ENCODE results near the gene EFHC1. TPM values are rescaled to one million over a fixed set of nuclear protein-coding genes. Genes with fewer than 3 reads are reported as not detected.
A peak's percentile ranks its signal among the peaks of the same experiment; 100 is the strongest.

Gene EFHC1
- total and polyA plus RNA-seq, 2 experiments from 2014 or later = 24.3 to 28.0 TPM

DNA sequence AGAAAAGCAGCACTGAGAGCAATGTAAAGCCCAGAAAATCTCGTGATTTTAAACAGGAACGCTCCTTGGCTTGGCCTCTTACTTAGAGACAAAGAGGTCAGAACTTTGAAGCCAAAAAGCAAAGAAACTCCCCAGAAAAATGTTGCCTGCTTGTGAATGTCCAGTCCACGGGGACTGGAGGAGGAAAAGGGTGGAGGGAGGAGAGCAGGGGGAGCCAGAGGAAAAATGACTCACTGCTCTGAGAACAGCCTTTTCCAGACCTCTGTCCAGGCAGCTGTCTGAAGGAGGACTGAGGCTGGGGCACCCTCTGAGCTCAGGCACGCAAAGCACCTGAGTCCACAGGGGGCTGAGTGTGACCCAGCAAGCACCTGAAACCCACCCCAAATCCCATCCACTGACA lies 92.1 kb downstream of the EFHC1 start (continued):
- no peak for TF ChIP-seq REST (IDR thresholded peaks at IDR 0.05; ENCODE audit: unreplicated experiment)
- TF ChIP-seq NANOG (IDR thresholded peaks at IDR 0.05; ENCODE audit: borderline replicate concordance) = no peak
- no peak for TF ChIP-seq CTCF (conservative IDR thresholded peaks at IDR 0.05; ENCODE audit: low read depth in 2 of 2)
- TF ChIP-seq ZNF114 (CRISPR knock-in tag; IDR thresholded peaks at IDR 0.05) = no peak
- TF ChIP-seq CREB1 (CRISPR knock-in tag; IDR thresholded peaks at IDR 0.05; ENCODE audit: low read depth) = no peak

- no peak for TF ChIP-seq JUNB (IDR thresholded peaks at IDR 0.05; ENCODE audit: unreplicated experiment)
- TF ChIP-seq ZNF114 (CRISPR knock-in tag; IDR thresholded peaks at IDR 0.05) = no peak
- no peak for TF ChIP-seq ZNF331 (CRISPR knock-in tag; IDR thresholded peaks at IDR 0.05; ENCODE audit: low read depth)
- TF ChIP-seq, protein P1, sequence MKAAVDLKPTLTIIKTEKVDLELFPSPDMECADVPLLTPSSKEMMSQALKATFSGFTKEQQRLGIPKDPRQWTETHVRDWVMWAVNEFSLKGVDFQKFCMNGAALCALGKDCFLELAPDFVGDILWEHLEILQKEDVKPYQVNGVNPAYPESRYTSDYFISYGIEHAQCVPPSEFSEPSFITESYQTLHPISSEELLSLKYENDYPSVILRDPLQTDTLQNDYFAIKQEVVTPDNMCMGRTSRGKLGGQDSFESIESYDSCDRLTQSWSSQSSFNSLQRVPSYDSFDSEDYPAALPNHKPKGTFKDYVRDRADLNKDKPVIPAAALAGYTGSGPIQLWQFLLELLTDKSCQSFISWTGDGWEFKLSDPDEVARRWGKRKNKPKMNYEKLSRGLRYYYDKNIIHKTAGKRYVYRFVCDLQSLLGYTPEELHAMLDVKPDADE (IDR thresholded peaks at IDR 0.05) = no peak
- TF ChIP-seq, protein P2, sequence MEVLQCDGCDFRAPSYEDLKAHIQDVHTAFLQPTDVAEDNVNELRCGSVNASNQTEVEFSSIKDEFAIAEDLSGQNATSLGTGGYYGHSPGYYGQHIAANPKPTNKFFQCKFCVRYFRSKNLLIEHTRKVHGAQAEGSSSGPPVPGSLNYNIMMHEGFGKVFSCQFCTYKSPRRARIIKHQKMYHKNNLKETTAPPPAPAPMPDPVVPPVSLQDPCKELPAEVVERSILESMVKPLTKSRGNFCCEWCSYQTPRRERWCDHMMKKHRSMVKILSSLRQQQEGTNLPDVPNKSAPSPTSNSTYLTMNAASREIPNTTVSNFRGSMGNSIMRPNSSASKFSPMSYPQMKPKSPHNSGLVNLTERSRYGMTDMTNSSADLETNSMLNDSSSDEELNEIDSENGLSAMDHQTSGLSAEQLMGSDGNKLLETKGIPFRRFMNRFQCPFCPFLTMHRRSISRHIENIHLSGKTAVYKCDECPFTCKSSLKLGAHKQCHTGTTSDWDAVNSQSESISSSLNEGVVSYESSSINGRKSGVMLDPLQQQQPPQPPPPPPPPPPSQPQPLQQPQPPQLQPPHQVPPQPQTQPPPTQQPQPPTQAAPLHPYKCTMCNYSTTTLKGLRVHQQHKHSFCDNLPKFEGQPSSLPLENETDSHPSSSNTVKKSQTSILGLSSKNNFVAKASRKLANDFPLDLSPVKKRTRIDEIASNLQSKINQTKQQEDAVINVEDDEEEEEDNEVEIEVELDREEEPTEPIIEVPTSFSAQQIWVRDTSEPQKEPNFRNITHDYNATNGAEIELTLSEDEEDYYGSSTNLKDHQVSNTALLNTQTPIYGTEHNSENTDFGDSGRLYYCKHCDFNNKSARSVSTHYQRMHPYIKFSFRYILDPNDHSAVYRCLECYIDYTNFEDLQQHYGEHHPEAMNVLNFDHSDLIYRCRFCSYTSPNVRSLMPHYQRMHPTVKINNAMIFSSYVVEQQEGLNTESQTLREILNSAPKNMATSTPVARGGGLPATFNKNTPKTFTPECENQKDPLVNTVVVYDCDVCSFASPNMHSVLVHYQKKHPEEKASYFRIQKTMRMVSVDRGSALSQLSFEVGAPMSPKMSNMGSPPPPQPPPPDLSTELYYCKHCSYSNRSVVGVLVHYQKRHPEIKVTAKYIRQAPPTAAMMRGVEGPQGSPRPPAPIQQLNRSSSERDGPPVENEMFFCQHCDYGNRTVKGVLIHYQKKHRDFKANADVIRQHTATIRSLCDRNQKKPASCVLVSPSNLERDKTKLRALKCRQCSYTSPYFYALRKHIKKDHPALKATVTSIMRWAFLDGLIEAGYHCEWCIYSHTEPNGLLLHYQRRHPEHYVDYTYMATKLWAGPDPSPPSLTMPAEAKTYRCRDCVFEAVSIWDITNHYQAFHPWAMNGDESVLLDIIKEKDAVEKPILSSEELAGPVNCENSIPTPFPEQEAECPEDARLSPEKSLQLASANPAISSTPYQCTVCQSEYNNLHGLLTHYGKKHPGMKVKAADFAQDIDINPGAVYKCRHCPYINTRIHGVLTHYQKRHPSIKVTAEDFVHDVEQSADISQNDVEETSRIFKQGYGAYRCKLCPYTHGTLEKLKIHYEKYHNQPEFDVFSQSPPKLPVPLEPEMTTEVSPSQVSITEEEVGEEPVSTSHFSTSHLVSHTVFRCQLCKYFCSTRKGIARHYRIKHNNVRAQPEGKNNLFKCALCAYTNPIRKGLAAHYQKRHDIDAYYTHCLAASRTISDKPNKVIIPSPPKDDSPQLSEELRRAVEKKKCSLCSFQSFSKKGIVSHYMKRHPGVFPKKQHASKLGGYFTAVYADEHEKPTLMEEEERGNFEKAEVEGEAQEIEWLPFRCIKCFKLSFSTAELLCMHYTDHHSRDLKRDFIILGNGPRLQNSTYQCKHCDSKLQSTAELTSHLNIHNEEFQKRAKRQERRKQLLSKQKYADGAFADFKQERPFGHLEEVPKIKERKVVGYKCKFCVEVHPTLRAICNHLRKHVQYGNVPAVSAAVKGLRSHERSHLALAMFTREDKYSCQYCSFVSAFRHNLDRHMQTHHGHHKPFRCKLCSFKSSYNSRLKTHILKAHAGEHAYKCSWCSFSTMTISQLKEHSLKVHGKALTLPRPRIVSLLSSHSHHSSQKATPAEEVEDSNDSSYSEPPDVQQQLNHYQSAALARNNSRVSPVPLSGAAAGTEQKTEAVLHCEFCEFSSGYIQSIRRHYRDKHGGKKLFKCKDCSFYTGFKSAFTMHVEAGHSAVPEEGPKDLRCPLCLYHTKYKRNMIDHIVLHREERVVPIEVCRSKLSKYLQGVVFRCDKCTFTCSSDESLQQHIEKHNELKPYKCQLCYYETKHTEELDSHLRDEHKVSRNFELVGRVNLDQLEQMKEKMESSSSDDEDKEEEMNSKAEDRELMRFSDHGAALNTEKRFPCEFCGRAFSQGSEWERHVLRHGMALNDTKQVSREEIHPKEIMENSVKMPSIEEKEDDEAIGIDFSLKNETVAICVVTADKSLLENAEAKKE (CRISPR knock-in tag; IDR thresholded peaks at IDR 0.05) = no peak
- TF ChIP-seq EZH2phosphoT487 (IDR thresholded peaks at IDR 0.05; ENCODE audit: unreplicated experiment) = no peak
- TF ChIP-seq CTCF (conservative IDR thresholded peaks at IDR 0.05; ENCODE audit: low read depth in 2 of 2) = no peak
- H3K79me2 ChIP-seq (replicated peaks; ENCODE audit: insufficient read depth) = no peaks in the 10 kb centered on the region
- no peak overlapping the region for H2AFZ ChIP-seq
- Mint-ChIP-seq H3K36me3 (ENCODE audit: low read depth) (peaks cover 30% of the 10 kb centered on the region), H3K27ac (0 out of 2 replicates have a peak overlapping the region, but pooled peaks have one; percentile 14), H3K4me1 (peaks cover 51% of the 10 kb centered on the region), H3K4me3 (no peak overlapping the region; the same call in 2 of the 3 replicates), H3K27me3 (ENCODE audit: insufficient read depth, low read depth, poor library complexity) (peaks cover 9% of the 10 kb centered on the region), H3K9me3 (no peaks in the 10 kb centered on the region)
- H3K4me1 ChIP-seq (ENCODE audit: insufficient read depth) = peaks cover 18% of the 10 kb centered on the region
- no peak overlapping the region for H3K4me3 ChIP-seq
- H3K27me3 ChIP-seq (ENCODE audit: insufficient read depth) = no peaks in the 10 kb centered on the region
- H3K27ac ChIP-seq (ENCODE audit: low read depth) = no peak overlapping the region
- no peaks in the 10 kb centered on the region for H3F3A ChIP-seq (replicated peaks; ENCODE audit: low read depth)
- H3K9me2 ChIP-seq (ENCODE audit: insufficient read depth) = no peaks in the 10 kb centered on the region
- 0 out of 2 replicates have a peak, but pooled peaks cover 2% of the 10 kb centered on the region for H4K20me1 ChIP-seq (replicated peaks; ENCODE audit: insufficient read depth)
- H3K36me3 ChIP-seq (ENCODE audit: insufficient read depth) = peaks cover 3% of the 10 kb centered on the region; the same call in 1 of the 2 replicates
- H3K4me2 ChIP-seq = no peak overlapping the region
- DNase-seq (ENCODE audit: low spot score) = no peak
- ATAC-seq = no peak
Measured at GRCh38 chr6:52513464-52513863, 93.3 kb downstream of the EFHC1 start.

Measured in GM23338 (cell line).